ENCODE data around the gene TMPRSS7. TPM values are rescaled to one million over a fixed set of nuclear protein-coding genes. Genes with fewer than 3 reads are reported as not detected.

The TMPRSS7 gene
- total RNA-seq, 1 experiment from 2014 or later: not detected

- DNase-seq (ENCODE audit: low spot score): no peak
- TF ChIP-seq KAT7 (CRISPR knock-in tag; IDR thresholded peaks at IDR 0.05; ENCODE audit: borderline replicate concordance) (no peak), ZNF423 (CRISPR knock-in tag; IDR thresholded peaks at IDR 0.05) (no peak), ERG (CRISPR knock-in tag; IDR thresholded peaks at IDR 0.05) (no peak), CBFB (CRISPR knock-in tag; IDR thresholded peaks at IDR 0.05; ENCODE audit: low read depth) (no peak), SMAD4 (CRISPR knock-in tag; IDR thresholded peaks at IDR 0.05) (no peak), JAZF1 (CRISPR knock-in tag; IDR thresholded peaks at IDR 0.05) (no peak), ZNF121 (CRISPR knock-in tag; IDR thresholded peaks at IDR 0.05) (no peak), EMX1 (CRISPR knock-in tag; IDR thresholded peaks at IDR 0.05) (no peak), SOX15 (CRISPR knock-in tag; IDR thresholded peaks at IDR 0.05) (no peak)
- TF ChIP-seq, protein P1, sequence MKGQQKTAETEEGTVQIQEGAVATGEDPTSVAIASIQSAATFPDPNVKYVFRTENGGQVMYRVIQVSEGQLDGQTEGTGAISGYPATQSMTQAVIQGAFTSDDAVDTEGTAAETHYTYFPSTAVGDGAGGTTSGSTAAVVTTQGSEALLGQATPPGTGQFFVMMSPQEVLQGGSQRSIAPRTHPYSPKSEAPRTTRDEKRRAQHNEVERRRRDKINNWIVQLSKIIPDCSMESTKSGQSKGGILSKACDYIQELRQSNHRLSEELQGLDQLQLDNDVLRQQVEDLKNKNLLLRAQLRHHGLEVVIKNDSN (CRISPR knock-in tag; IDR thresholded peaks at IDR 0.05): no peak
- TF ChIP-seq, protein P2, sequence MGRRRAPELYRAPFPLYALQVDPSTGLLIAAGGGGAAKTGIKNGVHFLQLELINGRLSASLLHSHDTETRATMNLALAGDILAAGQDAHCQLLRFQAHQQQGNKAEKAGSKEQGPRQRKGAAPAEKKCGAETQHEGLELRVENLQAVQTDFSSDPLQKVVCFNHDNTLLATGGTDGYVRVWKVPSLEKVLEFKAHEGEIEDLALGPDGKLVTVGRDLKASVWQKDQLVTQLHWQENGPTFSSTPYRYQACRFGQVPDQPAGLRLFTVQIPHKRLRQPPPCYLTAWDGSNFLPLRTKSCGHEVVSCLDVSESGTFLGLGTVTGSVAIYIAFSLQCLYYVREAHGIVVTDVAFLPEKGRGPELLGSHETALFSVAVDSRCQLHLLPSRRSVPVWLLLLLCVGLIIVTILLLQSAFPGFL (CRISPR knock-in tag; IDR thresholded peaks at IDR 0.05; ENCODE audit: borderline replicate concordance): no peak
- peaks cover 3% of the 10 kb centered on the region; the same call in 1 of the 2 replicates for H3K36me3 Mint-ChIP-seq
- no peak for ATAC-seq
- H3K27ac Mint-ChIP-seq: no peak overlapping the region
- no peak overlapping the region for H3K4me3 Mint-ChIP-seq
- H3K27me3 Mint-ChIP-seq (ENCODE audit: low read depth): no peaks in the 10 kb centered on the region
- CTCF ChIA-PET: interaction anchor here (8.7 kb wide), 1 partner anchor 12 kb away, joined by 73 read pairs; no protein-coding TSS in a partner anchor
- POLR2A ChIA-PET: interaction anchor here (0.6 kb wide), 1 partner anchor 199 kb away, joined by 3 read pairs; no protein-coding TSS in a partner anchor
- H3K9me3 Mint-ChIP-seq: no peaks in the 10 kb centered on the region
- peaks cover 54% of the 10 kb centered on the region for H3K4me1 Mint-ChIP-seq
Measured at GRCh38 chr3:112123548-112123947, 89.0 kb downstream of the TMPRSS7 start.

- H3K27me3 Mint-ChIP-seq (ENCODE audit: low read depth): no peaks in the 10 kb centered on the region
- peaks cover 54% of the 10 kb centered on the region for H3K4me1 Mint-ChIP-seq
- DNase-seq (ENCODE audit: low spot score): no peak
- no peak overlapping the region for H3K4me3 Mint-ChIP-seq
- no peak for ATAC-seq
- ChIA-PET CTCF (interaction anchor here (0.6 to 8.7 kb wide), 6 partner anchors 8 to 207 kb away, joined by 3 to 73 read pairs (median 4); no protein-coding TSS in a partner anchor), POLR2A (interaction anchor here (0.9 kb wide), 1 partner anchor 209 kb away, joined by 3 read pairs; no protein-coding TSS in a partner anchor)
- TF ChIP-seq ZNF263 (CRISPR knock-in tag; IDR thresholded peaks at IDR 0.05; ENCODE audit: low read depth) (no peak), ZNF396 (CRISPR knock-in tag; IDR thresholded peaks at IDR 0.05; ENCODE audit: borderline replicate concordance) (no peak), NFATC4 (CRISPR knock-in tag; IDR thresholded peaks at IDR 0.05) (no peak), ZNF317 (CRISPR knock-in tag; IDR thresholded peaks at IDR 0.05; ENCODE audit: borderline replicate concordance, low read depth) (no peak), SMAD4 (CRISPR knock-in tag; IDR thresholded peaks at IDR 0.05) (no peak), ZNF425 (CRISPR knock-in tag; conservative IDR thresholded peaks at IDR 0.05) (no peak)
- TF ChIP-seq, protein P2 (CRISPR knock-in tag; IDR thresholded peaks at IDR 0.05; ENCODE audit: borderline replicate concordance): no peak
- no peaks in the 10 kb centered on the region for H3K9me3 Mint-ChIP-seq
- 0 out of 2 replicates have a peak, but pooled peaks cover 2% of the 10 kb centered on the region for H3K36me3 Mint-ChIP-seq
- peak overlapping the region; percentile 82 for H3K27ac Mint-ChIP-seq
Measured at GRCh38 chr3:112124907-112125607, 90.5 kb downstream of the TMPRSS7 start.
